Loucy (cell line): ENCODE results near the gene TBC1D1.

Experiments used
- H2AFZ ChIP-seq: fragments of 200-600 bp; sonication (generic); 2 replicates; pipeline ENCODE4 v1.6.0; 2016; ENCODE audit warnings: antibody characterized with exemption, mild to moderate bottlenecking, low read length, moderate library complexity
- H3F3A ChIP-seq: fragments of 200-600 bp; 2 replicates; pipeline ENCODE4 v1.6.0; 2016; ENCODE audit warnings: antibody characterized with exemption, low read depth, mild to moderate bottlenecking
- H3K27me3 ChIP-seq: fragments of 200-600 bp; sonication (generic); 2 replicates; pipeline ENCODE4 v1.6.1; 2014; ENCODE audit warnings: low read length, mild to moderate bottlenecking; ENCODE audit not compliant: insufficient read depth, poor library complexity, severe bottlenecking
- H3K36me3 ChIP-seq: fragments of 200-600 bp; sonication (generic); 2 replicates; pipeline ENCODE4 v1.6.1; 2016; ENCODE audit warnings: low read length; ENCODE audit not compliant: insufficient read depth
- H3K4me1 ChIP-seq: fragments of 200-600 bp; sonication (generic); 2 replicates; pipeline ENCODE4 v1.5.1; 2014; ENCODE audit warnings: low read length, mild to moderate bottlenecking; ENCODE audit not compliant: insufficient read depth, poor library complexity, severe bottlenecking
- H3K4me2 ChIP-seq: fragments of 200-600 bp; sonication (generic); 2 replicates; pipeline ENCODE4 v1.6.0; 2014; ENCODE audit warnings: antibody characterized with exemption, low read length, low read depth, mild to moderate bottlenecking; ENCODE audit not compliant: poor library complexity, severe bottlenecking
- H3K4me3 ChIP-seq: fragments of 200-600 bp; sonication (generic); 2 replicates; pipeline ENCODE4 v1.5.1; 2014; ENCODE audit warnings: low read length, mild to moderate bottlenecking, mixed read lengths; ENCODE audit not compliant: poor library complexity, severe bottlenecking
- H3K79me2 ChIP-seq: fragments of 200-600 bp; sonication (generic); 2 replicates; pipeline ENCODE4 v1.6.1; 2014; ENCODE audit warnings: low read length; ENCODE audit not compliant: insufficient read depth
- H3K9ac ChIP-seq: fragments of 200-600 bp; sonication (generic); 2 replicates; pipeline ENCODE4 v1.6.0; 2014; ENCODE audit warnings: mild to moderate bottlenecking, low read depth, low read length, moderate library complexity; ENCODE audit not compliant: poor library complexity, severe bottlenecking
- H3K9me2 ChIP-seq: fragments of 200-600 bp; sonication (generic); replicated peaks from 2 replicates; pipeline ENCODE4 v1.6.1; 2016; ENCODE audit warnings: low read depth, low read length, mixed read lengths
- H3K9me3 ChIP-seq: fragments of 200-600 bp; sonication (generic); 2 replicates; pipeline ENCODE4 v1.6.1; 2014; ENCODE audit warnings: mild to moderate bottlenecking, antibody characterized with exemption, low read length, low read depth; ENCODE audit not compliant: insufficient read depth
- H4K20me1 ChIP-seq: fragments of 200-600 bp; sonication (generic); 2 replicates; pipeline ENCODE4 v1.6.0; 2014; ENCODE audit warnings: antibody characterized with exemption, low read length, mild to moderate bottlenecking; ENCODE audit not compliant: insufficient read depth, poor library complexity, severe bottlenecking
- EZH2phosphoT487 ChIP-seq: fragments of 200-600 bp; IDR thresholded peaks from 2 replicates; pipeline ENCODE4 v1.6.1; 2018; ENCODE audit warnings: antibody characterized with exemption, mild to moderate bottlenecking, moderate library complexity, borderline replicate concordance
- TF ChIP-seq, protein P1 (sequence below): fragments of 200-600 bp; sonication (generic); conservative IDR thresholded peaks from 2 replicates; pipeline ENCODE4 v1.5.1; 2014; ENCODE audit warnings: mild to moderate bottlenecking, antibody characterized with exemption, low read length

Gene TBC1D1

DNA sequence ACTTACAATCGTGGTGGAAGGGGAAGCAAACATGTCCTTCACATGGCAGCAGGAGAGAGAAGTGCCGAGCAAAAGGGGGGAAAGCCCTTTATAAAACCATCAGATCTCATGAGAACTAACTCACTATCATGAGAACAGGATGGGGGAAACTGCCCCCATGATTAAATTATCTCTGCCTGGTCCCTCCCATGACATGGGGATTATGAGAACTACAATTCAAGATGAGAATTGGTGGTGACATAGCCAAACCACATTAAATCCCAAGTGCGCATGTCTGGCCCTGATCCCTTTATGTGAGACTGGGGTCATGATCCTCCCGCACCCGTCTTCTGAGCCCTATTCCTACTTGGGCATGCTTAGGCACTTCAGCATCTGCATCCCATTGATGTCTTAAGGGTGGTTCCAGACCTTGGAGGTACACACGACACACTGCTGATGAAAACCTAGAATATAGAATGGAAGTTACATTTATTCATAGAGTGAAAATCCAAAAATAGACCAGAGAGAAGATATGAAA lies 185.3 kb downstream of the TBC1D1 start:
- Histone ChIP-seq H3K9me2 (no peaks in the 10 kb centered on the region), H3K36me3 (peaks cover 9% of the 10 kb centered on the region; the same call in 1 of the 2 replicates), H2AFZ (no peak overlapping the region), H4K20me1 (no peaks in the 10 kb centered on the region), H3K9ac (no peak overlapping the region), H3K27me3 (no peaks in the 10 kb centered on the region), H3K9me3 (no peaks in the 10 kb centered on the region), H3K4me1 (peaks cover 7% of the 10 kb centered on the region), H3K4me3 (no peak overlapping the region), H3F3A (no peaks in the 10 kb centered on the region), H3K4me2 (no peak overlapping the region), H3K79me2 (no peaks in the 10 kb centered on the region)
- TF ChIP-seq, protein P1, sequence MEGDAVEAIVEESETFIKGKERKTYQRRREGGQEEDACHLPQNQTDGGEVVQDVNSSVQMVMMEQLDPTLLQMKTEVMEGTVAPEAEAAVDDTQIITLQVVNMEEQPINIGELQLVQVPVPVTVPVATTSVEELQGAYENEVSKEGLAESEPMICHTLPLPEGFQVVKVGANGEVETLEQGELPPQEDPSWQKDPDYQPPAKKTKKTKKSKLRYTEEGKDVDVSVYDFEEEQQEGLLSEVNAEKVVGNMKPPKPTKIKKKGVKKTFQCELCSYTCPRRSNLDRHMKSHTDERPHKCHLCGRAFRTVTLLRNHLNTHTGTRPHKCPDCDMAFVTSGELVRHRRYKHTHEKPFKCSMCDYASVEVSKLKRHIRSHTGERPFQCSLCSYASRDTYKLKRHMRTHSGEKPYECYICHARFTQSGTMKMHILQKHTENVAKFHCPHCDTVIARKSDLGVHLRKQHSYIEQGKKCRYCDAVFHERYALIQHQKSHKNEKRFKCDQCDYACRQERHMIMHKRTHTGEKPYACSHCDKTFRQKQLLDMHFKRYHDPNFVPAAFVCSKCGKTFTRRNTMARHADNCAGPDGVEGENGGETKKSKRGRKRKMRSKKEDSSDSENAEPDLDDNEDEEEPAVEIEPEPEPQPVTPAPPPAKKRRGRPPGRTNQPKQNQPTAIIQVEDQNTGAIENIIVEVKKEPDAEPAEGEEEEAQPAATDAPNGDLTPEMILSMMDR: no peak
- TF ChIP-seq EZH2phosphoT487: no peak

DNA sequence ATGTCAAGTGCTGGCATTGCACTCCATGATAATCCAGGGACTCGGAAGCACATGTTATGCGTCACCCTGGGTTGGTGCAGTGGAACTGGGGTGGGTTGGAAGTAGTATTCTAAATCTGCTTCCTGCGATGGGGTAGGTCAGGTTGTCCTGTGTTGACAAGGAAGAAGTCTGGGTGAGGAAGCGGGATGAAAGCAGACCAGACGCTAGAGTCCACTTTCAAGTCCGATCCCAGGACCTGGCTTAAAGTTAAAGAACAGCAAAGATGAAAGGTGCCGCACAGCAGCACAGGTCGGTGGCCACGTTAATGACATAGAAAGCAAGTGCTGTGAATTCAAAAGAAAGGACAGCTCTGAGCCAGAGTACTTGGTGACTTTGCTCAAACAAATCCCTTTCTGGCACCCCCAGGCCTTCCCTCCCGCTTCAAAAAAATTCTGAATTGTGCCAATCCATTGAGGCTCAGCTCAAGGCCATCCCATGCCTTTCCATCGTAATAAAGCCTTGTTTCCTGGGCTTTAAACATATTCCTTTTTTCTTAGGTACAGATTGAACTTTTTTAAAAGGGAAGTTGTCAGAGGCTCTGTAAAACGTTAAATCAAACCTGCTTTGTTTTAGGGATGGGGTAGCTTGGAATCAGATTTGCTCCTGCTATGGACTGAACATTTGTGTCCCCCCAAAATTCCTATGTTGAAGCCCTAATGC lies 187.1 kb downstream of the TBC1D1 start:
- H3K79me2 ChIP-seq: no peaks in the 10 kb centered on the region
- no peak overlapping the region for H2AFZ ChIP-seq
- no peaks in the 10 kb centered on the region for H3F3A ChIP-seq
- H4K20me1 ChIP-seq: no peaks in the 10 kb centered on the region
- no peaks in the 10 kb centered on the region for H3K9me3 ChIP-seq
- no peaks in the 10 kb centered on the region for H3K27me3 ChIP-seq
- H3K4me2 ChIP-seq: no peak overlapping the region
- TF ChIP-seq, protein P1: no peak
- TF ChIP-seq EZH2phosphoT487: no peak
- no peak overlapping the region for H3K9ac ChIP-seq
- H3K36me3 ChIP-seq: peaks cover 9% of the 10 kb centered on the region; the same call in 1 of the 2 replicates
- H3K4me3 ChIP-seq: no peak overlapping the region
- no peaks in the 10 kb centered on the region for H3K9me2 ChIP-seq
- no peaks in the 10 kb centered on the region for H3K4me1 ChIP-seq

DNA sequence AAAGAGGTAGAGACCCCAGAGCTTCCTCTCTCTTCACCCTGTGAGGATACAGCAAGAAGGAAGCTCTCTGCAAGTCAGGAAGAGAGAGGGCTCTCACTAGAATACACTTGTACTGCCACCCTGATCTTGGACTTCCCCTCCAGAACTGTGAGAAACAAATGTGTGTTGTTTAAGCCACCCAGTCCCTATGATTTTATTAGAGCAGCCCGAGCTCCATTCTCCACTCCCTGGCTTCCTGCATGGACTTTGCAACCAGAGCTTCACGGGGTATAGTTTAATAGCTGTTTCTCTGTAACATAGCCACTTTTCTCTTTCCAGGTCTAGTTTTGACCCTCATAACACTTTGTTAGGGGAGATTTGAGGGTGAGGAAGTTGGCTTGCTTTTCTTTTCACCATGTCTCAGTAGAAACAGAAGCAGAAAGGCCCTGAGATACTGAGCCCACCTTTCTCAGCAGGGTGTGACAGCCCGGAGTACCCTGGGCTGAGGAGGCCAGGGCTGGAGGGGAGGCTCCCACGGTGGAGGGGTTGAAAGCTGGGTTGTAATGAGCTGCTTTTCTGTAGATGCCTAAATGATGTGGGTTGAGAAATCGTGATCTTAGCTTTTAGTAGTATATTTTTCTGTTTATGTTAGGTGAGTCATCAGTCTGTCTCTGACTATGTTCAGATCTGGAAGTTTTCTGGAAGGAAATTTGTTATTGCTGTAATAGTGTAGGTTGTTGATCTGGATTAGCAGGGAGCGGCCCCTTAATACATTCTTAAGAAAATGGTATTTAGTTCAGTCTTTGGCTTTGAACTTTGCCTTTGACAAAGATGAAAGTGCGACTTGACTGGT lies 187.9 kb downstream of the TBC1D1 start:
- TF ChIP-seq, protein P1: no peak
- TF ChIP-seq EZH2phosphoT487: no peak
- Histone ChIP-seq H2AFZ (no peak overlapping the region), H3K4me3 (no peak overlapping the region), H3K9me2 (no peaks in the 10 kb centered on the region), H3K4me1 (no peaks in the 10 kb centered on the region), H3K36me3 (peaks cover 3% of the 10 kb centered on the region; the same call in 1 of the 2 replicates), H3K9ac (no peak overlapping the region), H3K79me2 (no peaks in the 10 kb centered on the region), H3K4me2 (no peak overlapping the region), H3K9me3 (no peaks in the 10 kb centered on the region), H3F3A (no peaks in the 10 kb centered on the region), H4K20me1 (no peaks in the 10 kb centered on the region), H3K27me3 (no peaks in the 10 kb centered on the region)
